SK-N-MC (cell line): ENCODE data around the gene PARG.
"Not testable (repeated sequence)": the region's sequence is repeated elsewhere in the genome, so short reads cannot be mapped to it uniquely, and the experiment has no call there.

ENCODE experiments used
- EZH2 ChIP-seq: fragments of 200-600 bp; sonication (generic); IDR thresholded peaks from one replicate; pipeline ENCODE4 v1.6.1; 2017; ENCODE audit warnings: antibody characterized with exemption
- POLR2AphosphoS5 ChIP-seq: IDR thresholded peaks from 2 replicates; pipeline ENCODE4 v1.6.1; 2012; ENCODE audit warnings: mild to moderate bottlenecking, low read depth, low read length, borderline replicate concordance

GRCh38 chr10:49931959-49932728 lies 9.7 kb downstream of the PARG start:
- not testable (repeated sequence) for TF ChIP-seq EZH2, POLR2AphosphoS5
